HTR-8/SVneo (cell line): ENCODE data around the gene GSKIP.
"Not testable (repeated sequence)": the region's sequence is repeated elsewhere in the genome, so short reads cannot be mapped to it uniquely, and the experiment has no call there.

Experiments
- DNase-seq: peaks from one replicate; pipeline ENCODE4 v3.0.0; 2011; ENCODE audit warnings: low spot score, mixed read lengths; ENCODE audit not compliant: insufficient read length
- FAIRE-seq: peaks from 2 replicates; lab custom pipeline; 2011; peaks lifted over from hg19 to GRCh38; lab: Jason Lieb, UNC

The GSKIP gene, protein sequence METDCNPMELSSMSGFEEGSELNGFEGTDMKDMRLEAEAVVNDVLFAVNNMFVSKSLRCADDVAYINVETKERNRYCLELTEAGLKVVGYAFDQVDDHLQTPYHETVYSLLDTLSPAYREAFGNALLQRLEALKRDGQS

DNA sequence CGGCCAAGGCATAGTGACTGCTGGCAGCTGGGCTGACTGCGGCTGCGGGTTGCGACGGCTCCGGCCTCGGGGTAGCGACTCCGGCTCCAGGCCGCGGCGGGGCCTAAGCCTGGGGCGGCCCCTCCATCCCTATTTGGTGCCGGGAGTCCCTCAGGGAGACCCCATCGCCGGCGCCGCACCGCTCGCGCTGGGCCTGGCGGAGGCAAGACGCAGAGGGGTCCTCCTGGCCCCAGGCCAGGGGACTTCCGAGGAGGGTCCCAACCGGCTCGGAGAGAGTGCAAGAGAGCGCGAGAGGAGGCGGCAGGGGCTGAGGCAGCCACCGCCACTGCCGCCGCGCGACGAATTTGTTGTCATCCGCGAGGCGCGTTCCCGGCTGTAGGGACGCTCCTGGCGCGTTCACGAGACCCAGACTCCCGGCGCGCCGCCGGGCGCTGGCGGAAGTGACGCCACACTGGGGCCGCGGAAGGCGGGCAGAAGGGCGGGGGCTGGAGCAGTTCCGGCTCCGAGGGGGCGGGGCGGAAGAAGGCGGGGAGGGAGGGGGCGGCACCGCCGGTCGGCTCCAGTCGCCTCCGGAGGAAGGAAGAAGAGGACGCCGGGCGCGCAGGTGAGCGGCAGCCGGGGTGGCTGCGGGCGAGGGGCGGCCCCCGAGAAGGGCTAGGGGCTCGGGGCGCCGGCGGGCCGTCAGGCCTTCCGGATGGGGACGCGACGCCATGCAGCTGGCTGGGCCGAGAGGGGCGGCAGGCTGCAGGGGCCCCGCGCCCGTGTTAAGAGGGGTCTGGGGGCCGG lies at the start of gene GSKIP, which contains the start of gene ATG2B:
Gene GSKIP, plus strand, starts transcription at position 562 of the 786 bp plus-strand sequence. CDS start 18,722 bp downstream, outside the sequence.
Gene ATG2B, minus strand, starts transcription at position 377 of the 786 bp plus-strand sequence. Its CDS starts 365 bp downstream, at position 12.
- FAIRE-seq: peak; percentile 94

DNA sequence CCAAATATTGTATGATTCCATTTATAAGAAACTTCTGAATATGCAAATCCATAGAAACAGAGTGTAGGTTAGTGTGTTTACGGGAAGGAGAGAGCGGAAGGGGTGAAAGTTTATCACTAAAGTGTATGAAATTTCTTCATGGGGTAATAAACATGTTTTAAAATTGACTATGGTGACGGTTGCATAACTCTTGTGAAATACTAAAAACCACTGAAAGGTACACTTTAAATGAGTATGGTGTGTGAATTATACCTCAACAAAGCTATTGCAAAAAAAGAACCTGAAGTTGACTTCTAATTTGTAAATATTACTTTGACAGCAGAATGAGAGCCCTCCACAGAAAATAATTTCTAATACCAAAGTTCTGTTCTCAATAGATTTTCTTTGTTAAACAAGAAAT lies 47.2 kb upstream of the GSKIP start:
- FAIRE-seq (no peak), DNase-seq (no peak)

More for the DNA sequence above, at the start of gene GSKIP, which contains the start of gene ATG2B:
- peak; percentile 82 for DNase-seq

GRCh38 chr14:96318836-96319235 lies 44.5 kb upstream of the GSKIP start:
- DNase-seq (no peak), FAIRE-seq (peak; percentile 44)

- DNase-seq: no peak
- FAIRE-seq: no peak
Measured at GRCh38 chr14:96320605-96321004, 42.7 kb upstream of the GSKIP start.

DNA sequence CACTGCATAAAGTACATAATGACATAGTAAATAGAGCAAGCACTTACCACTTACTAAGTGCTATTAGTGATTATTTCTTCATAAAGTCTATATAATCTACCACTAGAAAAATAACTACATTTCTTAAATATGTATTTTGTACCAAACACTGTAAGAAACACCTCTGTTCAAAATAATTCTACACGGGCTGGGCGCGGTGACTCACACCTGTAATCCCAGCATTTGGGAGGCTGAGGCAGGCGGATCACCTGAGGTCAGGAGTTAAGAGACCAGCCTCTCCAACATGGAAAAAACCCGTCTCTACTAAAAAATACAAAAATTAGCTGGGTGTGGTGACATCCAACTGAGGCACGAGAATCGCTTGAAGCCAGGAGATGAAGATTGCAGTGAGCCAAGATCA lies 39.1 kb upstream of the GSKIP start:
- DNase-seq (no peak), FAIRE-seq (no peak)

- DNase-seq: no peak
- FAIRE-seq: no peak
Measured at GRCh38 chr14:96338551-96338950, 24.8 kb upstream of the GSKIP start.

- DNase-seq (no peak), FAIRE-seq (no peak)
Measured at GRCh38 chr14:96341323-96341722, 22.0 kb upstream of the GSKIP start.

- no peak for FAIRE-seq
Measured at GRCh38 chr14:96345669-96346068, 17.7 kb upstream of the GSKIP start.

GRCh38 chr14:96347957-96348356 lies 15.4 kb upstream of the GSKIP start:
- not testable (repeated sequence) for FAIRE-seq, DNase-seq

More at GRCh38 chr14:96345669-96346068, 17.7 kb upstream of the GSKIP start:
- DNase-seq: no peak

GRCh38 chr14:96349286-96350075 lies 13.8 kb upstream of the GSKIP start:
- DNase-seq: no peak
- no peak for FAIRE-seq

GRCh38 chr14:96351986-96352385 lies 11.3 kb upstream of the GSKIP start:
- no peak for FAIRE-seq

GRCh38 chr14:96352708-96353107 lies 10.6 kb upstream of the GSKIP start:
- DNase-seq: no peak
- no peak for FAIRE-seq

More at GRCh38 chr14:96351986-96352385, 11.3 kb upstream of the GSKIP start:
- no peak for DNase-seq

GRCh38 chr14:96354246-96354645 lies 9.1 kb upstream of the GSKIP start:
- DNase-seq (no peak), FAIRE-seq (no peak)

DNA sequence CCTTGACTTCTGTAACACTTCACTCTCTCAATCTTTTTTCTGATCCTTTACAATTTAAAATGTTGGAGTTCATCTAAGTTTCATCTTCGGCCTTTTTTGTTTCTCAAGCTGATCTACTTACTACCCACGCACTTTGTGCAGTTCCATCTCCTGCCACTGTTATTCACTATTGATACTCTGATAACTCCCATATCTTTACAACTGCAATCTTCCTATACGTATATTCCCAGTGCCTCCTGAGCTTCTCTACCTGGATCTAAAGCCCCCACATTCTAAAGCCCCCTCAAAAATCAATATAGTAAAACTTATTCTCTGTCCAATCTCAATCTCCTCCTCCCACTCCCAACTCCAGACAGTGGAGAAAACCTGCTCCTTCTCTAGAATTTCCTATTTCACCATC lies 6.1 kb upstream of the GSKIP start:
- FAIRE-seq (no peak), DNase-seq (no peak)

DNA sequence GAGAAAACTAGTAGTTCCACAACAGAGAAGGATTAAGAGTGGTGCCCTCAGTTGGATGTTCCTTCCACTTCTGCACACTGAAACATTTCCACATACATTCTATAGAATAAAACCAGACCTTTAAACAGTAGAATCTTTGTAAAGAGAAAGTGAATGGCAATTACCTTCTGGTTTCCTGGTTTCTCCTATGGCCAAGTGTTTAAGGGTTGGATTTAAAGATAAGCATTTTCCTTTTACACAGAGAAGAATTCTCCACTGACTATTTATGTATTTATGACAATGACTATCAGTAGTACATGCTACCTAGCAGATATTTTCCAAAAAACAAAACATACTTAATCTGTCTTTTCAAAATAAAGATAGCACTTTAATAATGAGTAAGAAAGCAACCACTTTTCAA lies 3.4 kb upstream of the GSKIP start:
- FAIRE-seq (no peak), DNase-seq (no peak)

GRCh38 chr14:96362071-96362964 lies 1.0 kb upstream of the GSKIP start:
- FAIRE-seq (no peak), DNase-seq (peak; percentile 11)

DNA sequence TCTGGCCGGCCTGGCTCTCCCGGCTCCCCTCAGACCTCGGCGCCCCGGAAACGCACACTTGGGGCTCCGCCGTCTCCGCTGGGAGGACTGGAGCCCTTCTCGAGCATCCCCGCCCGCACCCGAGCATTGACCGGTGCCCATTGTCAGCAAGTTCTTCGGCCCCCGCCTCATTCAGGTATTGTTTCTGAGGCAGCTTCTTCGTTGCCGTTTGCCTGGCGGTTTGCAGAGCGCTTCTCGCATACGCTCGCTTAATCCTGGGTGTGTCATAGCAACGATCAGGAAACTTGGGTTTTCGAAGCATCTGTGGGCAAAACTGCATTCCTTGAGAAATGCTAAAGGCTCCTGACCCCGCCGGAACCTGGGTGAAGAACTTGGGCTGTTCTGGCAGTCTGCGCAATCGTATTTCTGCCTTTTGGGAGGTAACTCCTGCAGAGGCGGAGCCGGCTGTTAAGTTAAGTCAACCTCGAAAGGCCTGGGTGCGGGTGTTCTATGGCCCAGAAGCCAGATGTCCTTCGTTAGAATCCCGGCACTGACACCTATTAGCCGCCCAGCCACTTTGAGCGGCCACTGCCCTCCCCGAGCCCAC lies 518 bp downstream of the GSKIP start:
- FAIRE-seq: peak; percentile 51
- DNase-seq: peak; percentile 24

DNA sequence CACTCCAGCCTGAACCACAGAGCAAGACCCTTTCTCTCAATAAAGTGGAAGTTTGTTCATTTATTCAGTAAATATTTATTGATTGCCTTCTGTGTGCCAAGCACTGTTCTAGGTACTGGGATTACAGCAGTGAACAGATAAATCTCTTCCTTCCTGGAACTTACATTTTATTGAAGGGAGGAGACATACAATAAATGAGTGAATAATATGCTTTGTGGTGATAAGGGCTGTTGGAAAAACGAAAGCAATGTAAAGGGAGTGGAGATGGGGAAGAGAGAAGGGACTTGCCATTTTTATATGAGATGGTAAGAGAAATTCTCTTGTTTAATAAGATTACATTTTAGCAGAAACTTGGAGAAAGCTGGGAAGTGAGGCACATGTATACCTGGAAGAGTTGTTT lies 1.6 kb downstream of the GSKIP start:
- DNase-seq (no peak), FAIRE-seq (no peak)

DNA sequence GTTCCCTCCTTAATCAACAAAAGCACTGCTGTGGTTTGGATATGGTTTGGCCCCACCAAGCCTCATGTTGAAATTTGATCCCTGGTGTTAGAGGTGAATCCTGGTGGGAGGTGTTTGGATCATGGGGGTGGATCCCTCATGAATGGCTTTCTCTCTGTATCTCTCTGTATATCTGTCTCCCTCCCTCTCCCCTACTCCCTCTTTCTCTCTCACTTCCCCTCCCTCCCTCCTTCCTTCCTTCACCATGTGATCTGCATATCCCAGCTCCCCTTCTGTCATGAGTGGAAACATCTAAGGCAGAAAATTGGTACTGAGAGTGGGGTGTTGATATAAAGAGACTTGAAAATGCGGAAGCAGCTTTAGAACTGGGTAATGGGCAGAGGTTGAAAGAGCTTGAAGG lies 5.2 kb downstream of the GSKIP start:
- FAIRE-seq (no peak), DNase-seq (no peak)
